Peyer's patch (tissue), 4 donors: ENCODE data around the gene NELL1. TPM values are rescaled to one million over a fixed set of nuclear protein-coding genes. Genes with fewer than 3 reads are reported as not detected.

Experiments
- DNase-seq, 3 donors: peaks; one replicate each; pipeline ENCODE4 v3.0.0-alpha.2; 2017 to 2019
- H3K27ac ChIP-seq, 4 donors: fragments of 200-600 bp; sonication (generic); one replicate each; pipeline ENCODE4 v1.5.1; 2016 to 2019
- H3K27me3 ChIP-seq, 2 donors: fragments of 200-600 bp; sonication (generic); one replicate each; pipeline ENCODE4 v1.5.1; 2019
- H3K36me3 ChIP-seq, 3 donors: fragments of 200-600 bp; sonication (generic); one replicate each; pipeline ENCODE4 v1.5.1; 2016 to 2019
- H3K4me1 ChIP-seq, 4 donors: fragments of 200-600 bp; sonication (generic); one replicate each; pipeline ENCODE4 v1.5.1; 2016 to 2019
- H3K4me3 ChIP-seq, 4 donors: fragments of 200-600 bp; sonication (generic); 1 replicate in 3 of 4; 2 replicates in 1 of 4; pipeline ENCODE4 v1.5.1; 2016 to 2019; ENCODE audit warnings: mild to moderate bottlenecking in 1 of 4
- H3K9me3 ChIP-seq, 4 donors: fragments of 200-600 bp; sonication (generic); one replicate each; pipeline ENCODE4 v1.5.1; 2016 to 2019; ENCODE audit warnings: mild to moderate bottlenecking in 1 of 4
- CTCF ChIP-seq, 6 experiments: fragments of 450-650 bp in 4 of 6; fragments of 200-600 bp in 2 of 6; sonication (generic) in 1 of 6; IDR thresholded peaks; one replicate each; pipeline ENCODE4 v1.5.1; 2017 to 2019; ENCODE audit warnings: antibody characterized with exemption in 6 of 6, mild to moderate bottlenecking in 3 of 6, moderate library complexity in 1 of 6
- POLR2A ChIP-seq, 2 donors: fragments of 450-650 bp; IDR thresholded peaks; one replicate each; pipeline ENCODE4 v1.5.1; 2017; ENCODE audit warnings: antibody characterized with exemption in 2 of 2, mild to moderate bottlenecking in 2 of 2, moderate library complexity in 2 of 2
- total RNA-seq, 4 donors: library from RNA; depleted of rRNA; stranded (reverse); fragments of >200 nt; gene quantifications; one replicate each; pipeline ENCODE4 v1.1.0, GENCODE V29; 2016

Gene NELL1
- total RNA-seq, 4 donors from 2014 or later = not detected

GRCh38 chr11:20933086-20933485 lies 263.7 kb downstream of the NELL1 start:
- Histone ChIP-seq H3K27ac (no peak overlapping the region), H3K9me3 (no peaks in the 10 kb centered on the region), H3K4me3 (no peak overlapping the region), H3K4me1 (no peaks in the 10 kb centered on the region), H3K36me3 (no peaks in the 10 kb centered on the region), H3K27me3 (no peaks in the 10 kb centered on the region)
- TF ChIP-seq CTCF (IDR thresholded peaks at IDR 0.05) (no peak), POLR2A (IDR thresholded peaks at IDR 0.05) (no peak)
- DNase-seq = no peak

- TF ChIP-seq POLR2A (IDR thresholded peaks at IDR 0.05) (no peak), CTCF (IDR thresholded peaks at IDR 0.05) (no peak)
- Histone ChIP-seq H3K27ac (no peak overlapping the region), H3K4me1 (no peaks in the 10 kb centered on the region), H3K9me3 (no peaks in the 10 kb centered on the region), H3K27me3 (no peaks in the 10 kb centered on the region), H3K4me3 (no peak overlapping the region), H3K36me3 (no peaks in the 10 kb centered on the region)
- DNase-seq = no peak
These were observed 264.6 kb downstream of the NELL1 start for GRCh38 chr11:20933958-20934357.

- Histone ChIP-seq H3K4me1 (no peaks in the 10 kb centered on the region), H3K36me3 (no peaks in the 10 kb centered on the region), H3K9me3 (no peaks in the 10 kb centered on the region), H3K4me3 (no peak overlapping the region), H3K27me3 (no peaks in the 10 kb centered on the region), H3K27ac (no peak overlapping the region)
- TF ChIP-seq CTCF (IDR thresholded peaks at IDR 0.05) (no peak), POLR2A (IDR thresholded peaks at IDR 0.05) (no peak)
- no peak for DNase-seq
These were observed 265.1 kb downstream of the NELL1 start for GRCh38 chr11:20934516-20934915.

- no peaks in the 10 kb centered on the region for H3K9me3 ChIP-seq
- H3K4me3 ChIP-seq = no peak overlapping the region
- no peak overlapping the region for H3K27ac ChIP-seq
- TF ChIP-seq POLR2A (IDR thresholded peaks at IDR 0.05) (no peak), CTCF (IDR thresholded peaks at IDR 0.05) (no peak)
- H3K4me1 ChIP-seq = no peaks in the 10 kb centered on the region
- no peaks in the 10 kb centered on the region for H3K36me3 ChIP-seq
- DNase-seq = no peak
- no peaks in the 10 kb centered on the region for H3K27me3 ChIP-seq
These were observed 268.4 kb downstream of the NELL1 start for GRCh38 chr11:20937826-20938225.

- TF ChIP-seq CTCF (IDR thresholded peaks at IDR 0.05) (no peak), POLR2A (IDR thresholded peaks at IDR 0.05) (no peak)
- Histone ChIP-seq H3K4me3 (no peak overlapping the region), H3K27me3 (no peaks in the 10 kb centered on the region), H3K9me3 (no peaks in the 10 kb centered on the region), H3K4me1 (no peaks in the 10 kb centered on the region), H3K36me3 (no peaks in the 10 kb centered on the region), H3K27ac (no peak overlapping the region)
- no peak for DNase-seq
These were observed 280.2 kb downstream of the NELL1 start for GRCh38 chr11:20949585-20949984.

- H3K27ac ChIP-seq = no peak overlapping the region
- H3K27me3 ChIP-seq = no peaks in the 10 kb centered on the region
- TF ChIP-seq CTCF (IDR thresholded peaks at IDR 0.05) (no peak), POLR2A (IDR thresholded peaks at IDR 0.05) (no peak)
- H3K4me1 ChIP-seq = no peaks in the 10 kb centered on the region
- DNase-seq = no peak
- no peaks in the 10 kb centered on the region for H3K9me3 ChIP-seq
- H3K36me3 ChIP-seq = no peaks in the 10 kb centered on the region
- H3K4me3 ChIP-seq = no peak overlapping the region
These were observed 293.2 kb downstream of the NELL1 start for GRCh38 chr11:20962581-20962980.
